RPMI7951 (cell line): Measurements from ENCODE around the gene BANP. TPM values are rescaled to one million over a fixed set of nuclear protein-coding genes. Genes with fewer than 3 reads are reported as not detected.
A peak's percentile ranks its signal among the peaks of the same experiment; 100 is the strongest.
"Not testable (repeated sequence)": the region's sequence is repeated elsewhere in the genome, so short reads cannot be mapped to it uniquely, and the experiment has no call there.

Experiments used
- DNase-seq: peaks from one replicate; pipeline ENCODE4 v3.0.0-alpha.2; 2012; ENCODE audit warnings: low read depth
- total RNA-seq: library from RNA; depleted of rRNA; stranded (reverse); fragments of >200 nt; shearing (Covaris generic); gene quantifications from 2 replicates; pipeline ENCODE4 v1.2.3, GENCODE V29; 2014

BANP gene
- total RNA-seq, 1 experiment from 2014 or later = 15.3 TPM

- DNase-seq = no peak
Measured at GRCh38 chr16:88086571-88087516, 135.6 kb downstream of the BANP start.

GRCh38 chr16:88087517-88087877, 136.3 kb downstream of the BANP start:
- DNase-seq = no peak

- no peak for DNase-seq
Measured at GRCh38 chr16:88088161-88088581, 136.9 kb downstream of the BANP start.

- not testable (repeated sequence) for DNase-seq
Measured at GRCh38 chr16:88088611-88089010, 137.4 kb downstream of the BANP start.

GRCh38 chr16:88089071-88089470, 137.8 kb downstream of the BANP start:
- not testable (repeated sequence) for DNase-seq

- DNase-seq = peak; percentile 16
Measured at GRCh38 chr16:88089632-88090376, 138.6 kb downstream of the BANP start.

- not testable (repeated sequence) for DNase-seq
Measured at GRCh38 chr16:88090377-88091175, 139.3 kb downstream of the BANP start.

- peak; percentile 85 for DNase-seq
Measured at GRCh38 chr16:88091221-88091971, 140.2 kb downstream of the BANP start.

GRCh38 chr16:88091972-88092302, 140.7 kb downstream of the BANP start:
- not testable (repeated sequence) for DNase-seq

GRCh38 chr16:88092791-88093555, 141.7 kb downstream of the BANP start:
- not testable (repeated sequence) for DNase-seq

GRCh38 chr16:88093556-88094252, 142.5 kb downstream of the BANP start:
- not testable (repeated sequence) for DNase-seq

- DNase-seq = not testable (repeated sequence)
Measured at GRCh38 chr16:88094253-88094575, 143.0 kb downstream of the BANP start.

- not testable (repeated sequence) for DNase-seq
Measured at GRCh38 chr16:88094900-88095299, 143.7 kb downstream of the BANP start.

GRCh38 chr16:88096659-88097058, 145.4 kb downstream of the BANP start:
- DNase-seq = not testable (repeated sequence)

GRCh38 chr16:88098731-88099562, 147.7 kb downstream of the BANP start:
- DNase-seq = peak; percentile 66

GRCh38 chr16:88099563-88099890, 148.3 kb downstream of the BANP start:
- DNase-seq = no peak

GRCh38 chr16:88099956-88100355, 148.7 kb downstream of the BANP start:
- DNase-seq = not testable (repeated sequence)

GRCh38 chr16:88100801-88101622, 149.8 kb downstream of the BANP start:
- DNase-seq = not testable (repeated sequence)
